GM21447 (cell line): ENCODE data around the gene TMEM72.
A peak's percentile ranks its signal among the peaks of the same experiment; 100 is the strongest.

Experiments used
- ATAC-seq: cut with Tn5 transposase; IDR thresholded peaks from one replicate; pipeline ENCODE4 v1.9.1; 2021; ENCODE audit not compliant: unreplicated experiment

The TMEM72 gene

GRCh38 chr10:44889834-44890233, 21.3 kb upstream of the TMEM72 start:
- no peak for ATAC-seq

GRCh38 chr10:44890696-44891563, 20.2 kb upstream of the TMEM72 start:
- ATAC-seq = no peak

- no peak for ATAC-seq
These were observed 19.4 kb upstream of the TMEM72 start for GRCh38 chr10:44891721-44892120.

GRCh38 chr10:44893604-44894468, 17.3 kb upstream of the TMEM72 start:
- ATAC-seq = no peak

GRCh38 chr10:44894691-44895090, 16.4 kb upstream of the TMEM72 start:
- ATAC-seq = no peak

- peak; percentile 67 for ATAC-seq
These were observed 15.9 kb upstream of the TMEM72 start for GRCh38 chr10:44895280-44895679.

- no peak for ATAC-seq
These were observed 14.1 kb upstream of the TMEM72 start for GRCh38 chr10:44897049-44897448.

- ATAC-seq = no peak
These were observed 12.5 kb upstream of the TMEM72 start for GRCh38 chr10:44898665-44899064.

- no peak for ATAC-seq
These were observed 11.6 kb upstream of the TMEM72 start for GRCh38 chr10:44899450-44900080.

GRCh38 chr10:44902941-44903545, 8.1 kb upstream of the TMEM72 start:
- no peak for ATAC-seq

- ATAC-seq = no peak
These were observed 4.7 kb upstream of the TMEM72 start for GRCh38 chr10:44906486-44906885.

GRCh38 chr10:44907556-44907955, 3.6 kb upstream of the TMEM72 start:
- no peak for ATAC-seq

GRCh38 chr10:44908066-44908749, 2.9 kb upstream of the TMEM72 start:
- ATAC-seq = no peak

- no peak for ATAC-seq
These were observed 2.1 kb upstream of the TMEM72 start for GRCh38 chr10:44908936-44909630.

- no peak for ATAC-seq
These were observed 1.2 kb upstream of the TMEM72 start for GRCh38 chr10:44909910-44910309.

GRCh38 chr10:44910602-44911001, 535 bp upstream of the TMEM72 start:
- ATAC-seq = no peak

- no peak for ATAC-seq
These were observed 814 bp downstream of the TMEM72 start for GRCh38 chr10:44911951-44912350.

- ATAC-seq = no peak
These were observed 2.4 kb downstream of the TMEM72 start for GRCh38 chr10:44913350-44914081.

GRCh38 chr10:44914891-44915290, 3.8 kb downstream of the TMEM72 start:
- no peak for ATAC-seq
